AG10803 (cell line): ENCODE measurements around the gene TMEM132D.

Source experiments
- DNase-seq: peaks from one replicate; pipeline ENCODE4 v3.0.0; 2010; ENCODE audit warnings: low read depth
- H3K4me3 ChIP-seq: 2 replicates; pipeline ENCODE4 v1.5.1; 2011; ENCODE audit warnings: mild to moderate bottlenecking, low read length, control low read depth
- CTCF ChIP-seq: conservative IDR thresholded peaks from 2 replicates; pipeline ENCODE4 v1.5.1; 2011; ENCODE audit warnings: mild to moderate bottlenecking, low read length, control low read depth, inconsistent platforms

The TMEM132D gene

GRCh38 chr12:129893691-129894090 is 10.1 kb downstream of the TMEM132D start:
- no peak overlapping the region for H3K4me3 ChIP-seq
- DNase-seq = no peak
- no peak for TF ChIP-seq CTCF

GRCh38 chr12:129887101-129887500 is 16.7 kb downstream of the TMEM132D start:
- DNase-seq = peak; percentile 3
- TF ChIP-seq CTCF = no peak
- no peak overlapping the region for H3K4me3 ChIP-seq

- TF ChIP-seq CTCF = no peak
- H3K4me3 ChIP-seq = no peak overlapping the region
- DNase-seq = no peak
Observed at GRCh38 chr12:129886541-129886940, 17.3 kb downstream of the TMEM132D start.

GRCh38 chr12:129885287-129885686 is 18.5 kb downstream of the TMEM132D start:
- DNase-seq = no peak
- no peak for TF ChIP-seq CTCF
- no peak overlapping the region for H3K4me3 ChIP-seq

GRCh38 chr12:129877411-129877810 is 26.4 kb downstream of the TMEM132D start:
- H3K4me3 ChIP-seq = no peak overlapping the region
- DNase-seq = no peak
- TF ChIP-seq CTCF = no peak

- no peak for TF ChIP-seq CTCF
- no peak overlapping the region for H3K4me3 ChIP-seq
- no peak for DNase-seq
Observed at GRCh38 chr12:129873833-129874208, 30.0 kb downstream of the TMEM132D start.

- no peak overlapping the region for H3K4me3 ChIP-seq
- TF ChIP-seq CTCF = no peak
- no peak for DNase-seq
Observed at GRCh38 chr12:129873111-129873832, 30.6 kb downstream of the TMEM132D start.
